Hepatocyte (in vitro differentiated cells): ENCODE results near the gene HOXD12.

Experiments
- CTCF ChIP-seq: fragments of 200-600 bp; sonication (generic); IDR thresholded peaks from 2 replicates; pipeline ENCODE4 v1.5.1; 2016; ENCODE audit warnings: antibody characterized with exemption, mild to moderate bottlenecking; ENCODE audit not compliant: poor library complexity
- EZH2 ChIP-seq: fragments of 200-600 bp; sonication (generic); IDR thresholded peaks from 2 replicates; pipeline ENCODE4 v1.6.1; 2016; ENCODE audit warnings: antibody characterized with exemption, mild to moderate bottlenecking, borderline replicate concordance
- EZH2phosphoT487 ChIP-seq: fragments of 200-600 bp; sonication (generic); IDR thresholded peaks from one replicate; pipeline ENCODE4 v1.6.1; 2018; ENCODE audit warnings: antibody characterized with exemption, mild to moderate bottlenecking, low read depth, moderate library complexity; ENCODE audit not compliant: unreplicated experiment, severe bottlenecking

- TF ChIP-seq CTCF (no peak), EZH2 (no peak), EZH2phosphoT487 (no peak)
These were observed 30.2 kb downstream of the HOXD12 start for GRCh38 chr2:176129813-176130146.
